Measurements from ENCODE around the gene NFAM1.

The NFAM1 gene

GRCh38 chr22:42387631-42388030 lies 44.6 kb downstream of the NFAM1 start:
- Histone ChIP-seq H3K36me3 (ENCODE audit: low read length) (no peaks in the 10 kb centered on the region), H2AFZ (ENCODE audit: low read depth, low read length, severe bottlenecking) (no peak overlapping the region), H3K27ac (ENCODE audit: low read depth, low read length) (no peak overlapping the region), H3K4me2 (ENCODE audit: low read depth, low read length, poor library complexity, severe bottlenecking) (no peak overlapping the region), H3K9me2 (replicated peaks; ENCODE audit: insufficient read depth, low read length) (no peaks in the 10 kb centered on the region), H3K9ac (ENCODE audit: low read length) (no peak overlapping the region), H3K4me3 (ENCODE audit: insufficient read depth, low read length, poor library complexity, severe bottlenecking) (no peak overlapping the region), H3K79me2 (ENCODE audit: insufficient read depth, low read length) (no peaks in the 10 kb centered on the region), H3K27me3 (ENCODE audit: low read length) (no peaks in the 10 kb centered on the region), H3K9me3 (ENCODE audit: insufficient read depth, low read length) (no peaks in the 10 kb centered on the region), H3F3A (ENCODE audit: insufficient read depth) (no peaks in the 10 kb centered on the region), H4K20me1 (ENCODE audit: low read depth, low read length) (no peaks in the 10 kb centered on the region)
- TF ChIP-seq, protein P1, sequence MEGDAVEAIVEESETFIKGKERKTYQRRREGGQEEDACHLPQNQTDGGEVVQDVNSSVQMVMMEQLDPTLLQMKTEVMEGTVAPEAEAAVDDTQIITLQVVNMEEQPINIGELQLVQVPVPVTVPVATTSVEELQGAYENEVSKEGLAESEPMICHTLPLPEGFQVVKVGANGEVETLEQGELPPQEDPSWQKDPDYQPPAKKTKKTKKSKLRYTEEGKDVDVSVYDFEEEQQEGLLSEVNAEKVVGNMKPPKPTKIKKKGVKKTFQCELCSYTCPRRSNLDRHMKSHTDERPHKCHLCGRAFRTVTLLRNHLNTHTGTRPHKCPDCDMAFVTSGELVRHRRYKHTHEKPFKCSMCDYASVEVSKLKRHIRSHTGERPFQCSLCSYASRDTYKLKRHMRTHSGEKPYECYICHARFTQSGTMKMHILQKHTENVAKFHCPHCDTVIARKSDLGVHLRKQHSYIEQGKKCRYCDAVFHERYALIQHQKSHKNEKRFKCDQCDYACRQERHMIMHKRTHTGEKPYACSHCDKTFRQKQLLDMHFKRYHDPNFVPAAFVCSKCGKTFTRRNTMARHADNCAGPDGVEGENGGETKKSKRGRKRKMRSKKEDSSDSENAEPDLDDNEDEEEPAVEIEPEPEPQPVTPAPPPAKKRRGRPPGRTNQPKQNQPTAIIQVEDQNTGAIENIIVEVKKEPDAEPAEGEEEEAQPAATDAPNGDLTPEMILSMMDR (IDR thresholded peaks at IDR 0.05; ENCODE audit: insufficient read depth, low read length, poor library complexity, severe bottlenecking), result no peak
- no peak for TF ChIP-seq EZH2phosphoT487 (conservative IDR thresholded peaks at IDR 0.05; ENCODE audit: low read length)

DNA sequence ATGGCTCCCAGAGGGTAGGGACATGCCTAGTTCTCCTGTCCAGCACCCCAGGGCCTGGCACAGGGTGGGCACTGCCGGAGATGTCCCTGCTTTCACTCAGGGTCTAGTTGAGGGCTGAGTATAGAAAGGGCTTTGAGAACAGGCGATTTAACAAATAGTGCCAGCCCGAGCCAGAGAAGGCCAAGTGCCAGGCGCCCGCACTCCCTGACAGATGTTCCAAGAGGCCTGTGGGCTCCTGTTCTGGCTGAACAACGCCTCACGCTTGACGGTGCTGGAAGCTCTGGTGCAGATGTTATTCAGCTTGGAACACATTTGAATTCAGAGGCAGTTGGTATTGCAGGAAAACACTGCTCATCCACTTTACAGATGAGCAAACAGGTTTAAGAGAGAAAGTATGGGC lies 46.5 kb downstream of the NFAM1 start:
- Histone ChIP-seq H3K27ac (ENCODE audit: low read depth, low read length) (no peak overlapping the region), H4K20me1 (ENCODE audit: low read depth, low read length) (no peaks in the 10 kb centered on the region), H2AFZ (ENCODE audit: low read depth, low read length, severe bottlenecking) (no peak overlapping the region), H3K4me3 (ENCODE audit: insufficient read depth, low read length, poor library complexity, severe bottlenecking) (no peak overlapping the region), H3F3A (ENCODE audit: insufficient read depth) (no peaks in the 10 kb centered on the region), H3K9ac (ENCODE audit: low read length) (no peak overlapping the region), H3K9me2 (replicated peaks; ENCODE audit: insufficient read depth, low read length) (no peaks in the 10 kb centered on the region), H3K79me2 (ENCODE audit: insufficient read depth, low read length) (no peaks in the 10 kb centered on the region), H3K27me3 (ENCODE audit: low read length) (no peaks in the 10 kb centered on the region), H3K9me3 (ENCODE audit: insufficient read depth, low read length) (no peaks in the 10 kb centered on the region), H3K36me3 (ENCODE audit: low read length) (no peaks in the 10 kb centered on the region), H3K4me2 (ENCODE audit: low read depth, low read length, poor library complexity, severe bottlenecking) (no peak overlapping the region)
- no peak for TF ChIP-seq EZH2phosphoT487 (conservative IDR thresholded peaks at IDR 0.05; ENCODE audit: low read length)
- TF ChIP-seq, protein P1 (IDR thresholded peaks at IDR 0.05; ENCODE audit: insufficient read depth, low read length, poor library complexity, severe bottlenecking), result no peak

DNA sequence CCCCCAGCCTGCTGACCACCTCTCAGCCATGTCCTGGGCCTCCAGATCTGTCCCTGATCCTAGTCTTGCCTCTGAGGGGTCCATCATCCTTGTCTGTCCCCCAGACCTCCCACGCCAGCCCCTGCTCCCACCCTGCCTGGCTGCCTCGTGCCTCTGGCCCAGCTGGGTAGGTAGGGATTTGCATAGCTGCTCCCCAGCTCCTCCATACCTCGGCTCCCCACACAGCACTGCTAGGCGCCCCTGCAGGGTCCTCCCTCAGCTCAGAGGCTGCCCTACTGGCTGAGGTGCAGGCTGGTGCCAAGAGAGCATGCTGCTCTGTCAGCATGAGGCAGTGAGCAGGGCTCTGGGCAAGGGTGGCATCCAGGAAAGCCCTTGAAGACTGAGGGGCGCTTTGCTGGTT lies 47.7 kb downstream of the NFAM1 start:
- Histone ChIP-seq H3K79me2 (ENCODE audit: insufficient read depth, low read length) (no peaks in the 10 kb centered on the region), H3K4me3 (ENCODE audit: insufficient read depth, low read length, poor library complexity, severe bottlenecking) (no peak overlapping the region), H3K27ac (ENCODE audit: low read depth, low read length) (no peak overlapping the region), H3K9me2 (replicated peaks; ENCODE audit: insufficient read depth, low read length) (no peaks in the 10 kb centered on the region), H3F3A (ENCODE audit: insufficient read depth) (no peaks in the 10 kb centered on the region), H2AFZ (ENCODE audit: low read depth, low read length, severe bottlenecking) (no peak overlapping the region), H3K9me3 (ENCODE audit: insufficient read depth, low read length) (no peaks in the 10 kb centered on the region), H3K27me3 (ENCODE audit: low read length) (no peaks in the 10 kb centered on the region), H3K9ac (ENCODE audit: low read length) (no peak overlapping the region), H3K36me3 (ENCODE audit: low read length) (no peaks in the 10 kb centered on the region), H3K4me2 (ENCODE audit: low read depth, low read length, poor library complexity, severe bottlenecking) (no peak overlapping the region), H4K20me1 (ENCODE audit: low read depth, low read length) (no peaks in the 10 kb centered on the region)
- TF ChIP-seq, protein P1 (IDR thresholded peaks at IDR 0.05; ENCODE audit: insufficient read depth, low read length, poor library complexity, severe bottlenecking), result no peak
- TF ChIP-seq EZH2phosphoT487 (conservative IDR thresholded peaks at IDR 0.05; ENCODE audit: low read length), result no peak
